HepG2 (cell line): ENCODE data around the gene LPIN3. TPM values are rescaled to one million over a fixed set of nuclear protein-coding genes. Genes with fewer than 3 reads are reported as not detected.

Experiments used
- ATAC-seq: fragments of 200-7000 bp; cut with Tn5 transposase; 3 replicates; pipeline ENCODE4 v1.9.1; 2020; ENCODE audit warnings: mild to moderate bottlenecking, moderate library complexity
- BruUV-seq: library from RNA; stranded (reverse); fragments of 400-500 nt; replicated peaks from 2 replicates; lab custom pipeline; 2021; lab: Mats Ljungman, UMichigan
- CTCF ChIA-PET: fragments of 300-600 bp; formaldehyde crosslinking; extraction: SDS; loops from one replicate; lab custom pipeline; 2021; ENCODE audit warnings: low total read pairs, inconsistent platforms, low intra/inter-chr PET ratio; lab: Yijun Ruan, JAX
- POLR2A ChIA-PET: fragments of 350-600 bp; sonication (Branson Sonifier 250); formaldehyde crosslinking; loops from one replicate; lab custom pipeline; 2020; ENCODE audit warnings: antibody characterized with exemption, inconsistent platforms; lab: Yijun Ruan, JAX
- DNase-seq: peaks from one replicate; pipeline ENCODE4 v3.0.0-alpha.2; 2015; ENCODE audit warnings: low spot score
- FAIRE-seq: peaks from 3 replicates; lab custom pipeline; 2011; peaks lifted over from hg19 to GRCh38; lab: Jason Lieb, UNC
- H2AFZ ChIP-seq: one replicate; pipeline ENCODE4 v1.6.1; 2011; ENCODE audit warnings: low read length, inconsistent platforms
- H3K27ac ChIP-seq: fragments of 300-600 bp; 3 replicates; pipeline ENCODE4 v1.8.0; 2011; ENCODE audit warnings: mixed run types, mild to moderate bottlenecking, mixed read lengths, low read length, inconsistent platforms; ENCODE audit not compliant: insufficient read depth; ENCODE audit errors: extremely low read length
- H3K27me3 ChIP-seq, 2 experiments: fragments of 200-600 bp in 1 of 2; 2 replicates in 1 of 2; 3 replicates in 1 of 2; pipeline versions ENCODE4 v1.6.0 to v1.8.0; 2011; ENCODE audit warnings: low read length in 2 of 2, mild to moderate bottlenecking in 2 of 2, moderate library complexity in 2 of 2, inconsistent platforms in 1 of 2; ENCODE audit not compliant: insufficient read depth in 2 of 2, control insufficient read depth in 1 of 2
- H3K36me3 ChIP-seq, 2 experiments: fragments of 200-600 bp in 1 of 2; replicated peaks in 1 of 2; 2 replicates in 1 of 2; 3 replicates in 1 of 2; pipeline versions ENCODE4 v1.5.1 to v1.8.0; 2011; ENCODE audit warnings: low read length in 2 of 2, inconsistent platforms in 1 of 2; ENCODE audit not compliant: insufficient read depth in 2 of 2, control insufficient read depth in 1 of 2
- H3K4me1 ChIP-seq: 2 replicates; pipeline ENCODE4 v1.5.1; 2012; ENCODE audit warnings: low read length, inconsistent platforms; ENCODE audit not compliant: insufficient read depth
- H3K4me2 ChIP-seq: 2 replicates; pipeline ENCODE4 v1.6.0; 2011; ENCODE audit warnings: low read depth, low read length, inconsistent platforms
- H3K4me3 ChIP-seq, 3 experiments: fragments of 200-600 bp in 1 of 3; sonication (generic), shearing (Covaris generic) in 1 of 3; replicated peaks in 1 of 3; 2 replicates each; pipeline ENCODE4 v1.5.1; 2011 to 2016; ENCODE audit warnings: low read length in 3 of 3, inconsistent platforms in 2 of 3, low read depth in 2 of 3, mild to moderate bottlenecking in 2 of 3, control low read depth in 1 of 3, mixed read lengths in 1 of 3; ENCODE audit not compliant: insufficient read depth in 1 of 3
- H3K79me2 ChIP-seq: one replicate; pipeline ENCODE4 v1.6.1; 2011; ENCODE audit warnings: low read length, inconsistent platforms; ENCODE audit not compliant: insufficient read depth
- H3K9ac ChIP-seq: 2 replicates; pipeline ENCODE4 v1.6.0; 2011; ENCODE audit warnings: mild to moderate bottlenecking, low read depth, low read length, inconsistent platforms; ENCODE audit not compliant: insufficient read depth
- H3K9me3 ChIP-seq: 2 replicates; pipeline ENCODE4 v1.5.1; 2012; ENCODE audit warnings: mild to moderate bottlenecking, low read length
- H4K20me1 ChIP-seq: 2 replicates; pipeline ENCODE4 v1.6.0; 2011; ENCODE audit warnings: inconsistent platforms, mild to moderate bottlenecking, low read length, moderate library complexity; ENCODE audit not compliant: insufficient read depth
- ADNP ChIP-seq: sonication (generic); formaldehyde crosslinking; IDR thresholded peaks from 2 replicates; pipeline ENCODE4 v1.4.0; 2020; ENCODE audit warnings: missing genetic modification reagents
- BATF2 ChIP-seq: sonication (generic); formaldehyde crosslinking; IDR thresholded peaks from 2 replicates; pipeline ENCODE4 v1.8.0; 2022; ENCODE audit warnings: mild to moderate bottlenecking, missing genetic modification reagents, moderate library complexity
- CREM ChIP-seq, 2 experiments: sonication (generic) in 1 of 2; formaldehyde crosslinking in 1 of 2; IDR thresholded peaks; 2 replicates each; pipeline versions ENCODE4 v1.4.0 to v1.6.1; 2016 to 2020; ENCODE audit warnings: antibody characterized with exemption in 1 of 2, mild to moderate bottlenecking in 1 of 2, missing genetic modification reagents in 1 of 2
- FOXK1 ChIP-seq: sonication (generic); formaldehyde crosslinking; IDR thresholded peaks from 2 replicates; pipeline ENCODE4 v1.4.0; 2020; ENCODE audit warnings: low read depth, missing genetic modification reagents, borderline replicate concordance
- GZF1 ChIP-seq: sonication (generic); formaldehyde crosslinking; IDR thresholded peaks from 2 replicates; pipeline ENCODE4 v1.5.1; 2020; ENCODE audit warnings: mild to moderate bottlenecking, missing genetic modification reagents
- PAX8 ChIP-seq: sonication (generic); formaldehyde crosslinking; IDR thresholded peaks from 2 replicates; pipeline ENCODE4 v1.8.0; 2022; ENCODE audit warnings: mild to moderate bottlenecking, missing genetic modification reagents, borderline replicate concordance
- THYN1 ChIP-seq: sonication (generic); formaldehyde crosslinking; IDR thresholded peaks from 2 replicates; pipeline ENCODE4 v1.8.1; 2023; ENCODE audit warnings: low read depth, mild to moderate bottlenecking, moderate library complexity, missing genetic modification reagents, borderline replicate concordance
- ZBTB21 ChIP-seq: sonication (generic); formaldehyde crosslinking; IDR thresholded peaks from 2 replicates; pipeline ENCODE4 v1.4.0; 2020; ENCODE audit warnings: missing genetic modification reagents
- ZNF326 ChIP-seq: sonication (generic); formaldehyde crosslinking; IDR thresholded peaks from 2 replicates; pipeline ENCODE4 v1.4.0; 2020; ENCODE audit warnings: missing genetic modification reagents, borderline replicate concordance
- ZNF431 ChIP-seq: sonication (generic); formaldehyde crosslinking; IDR thresholded peaks from 2 replicates; pipeline ENCODE4 v1.9.0; 2022; ENCODE audit warnings: missing genetic modification reagents, low read depth, mild to moderate bottlenecking, borderline replicate concordance
- ZNF556 ChIP-seq: sonication (generic); formaldehyde crosslinking; IDR thresholded peaks from 2 replicates; pipeline ENCODE4 v1.4.0; 2020; ENCODE audit warnings: mild to moderate bottlenecking, missing genetic modification reagents, borderline replicate concordance
- ZNF704 ChIP-seq: sonication (generic); formaldehyde crosslinking; IDR thresholded peaks from 2 replicates; pipeline ENCODE4 v1.8.1; 2023; ENCODE audit warnings: mild to moderate bottlenecking, inconsistent platforms, moderate library complexity, missing genetic modification reagents, borderline replicate concordance
- WGBS: methylation state at CpG from one replicate; pipeline ENCODE4 v1.1.6; 2017; ENCODE audit warnings: low lambda C conversion rate; 5-methylcytosine and 5-hydroxymethylcytosine counted together
- in situ Hi-C: cut with HindIII; loops from 2 replicates; pipeline ENCODE4 v1.10.0; 2017; ENCODE audit warnings: low pct_unique_long_range_greater_than_20kb; ENCODE audit not compliant: extremely low pct_ligation_motif_present
- intact Hi-C: fragments of 100-400 bp; cut with micrococcal nuclease; formaldehyde crosslinking; loops from one replicate; pipeline ENCODE4 v1.10.0; 2022; ENCODE audit not compliant: unreplicated experiment
- polyA plus RNA-seq, 8 experiments: library from polyadenylated mRNA; depleted of rRNA in 3 of 8; stranded (reverse) in 7 of 8; unstranded in 1 of 8; fragments of >200 nt; fragmentation: Illumina TruSeq in 4 of 8; extraction: Trizol in 4 of 8; gene quantifications; 2 replicates each; pipeline versions ENCODE4 v1.2.1 to v1.2.3, GENCODE V29; 2011 to 2016; ENCODE audit warnings: low read depth in 4 of 8, missing spikeins in 1 of 8, mixed read lengths in 1 of 8; ENCODE audit not compliant: insufficient read depth in 1 of 8
- total RNA-seq, 5 experiments: library from RNA; depleted of rRNA; stranded (reverse); fragments of >200 nt; fragmentation: Illumina TruSeq; extraction: Trizol; gene quantifications; 2 replicates each; pipeline ENCODE4 v1.2.3, GENCODE V29; 2016; ENCODE audit warnings: low read depth in 1 of 5
- TF ChIP-seq, protein P1 (sequence below): sonication (generic); formaldehyde crosslinking; IDR thresholded peaks from 2 replicates; pipeline ENCODE4 v1.8.0; 2022; ENCODE audit warnings: mild to moderate bottlenecking, missing genetic modification reagents
- TF ChIP-seq, protein P2 (sequence below): sonication (generic); formaldehyde crosslinking; IDR thresholded peaks from 2 replicates; pipeline ENCODE4 v1.5.0; 2020; ENCODE audit warnings: missing genetic modification reagents

The LPIN3 gene
- total and polyA plus RNA-seq, 2 of the 13 experiments (the other 11 are each of a cell fraction or from before 2014, with no cell fraction given), result 14.2 to 28.6 TPM

DNA sequence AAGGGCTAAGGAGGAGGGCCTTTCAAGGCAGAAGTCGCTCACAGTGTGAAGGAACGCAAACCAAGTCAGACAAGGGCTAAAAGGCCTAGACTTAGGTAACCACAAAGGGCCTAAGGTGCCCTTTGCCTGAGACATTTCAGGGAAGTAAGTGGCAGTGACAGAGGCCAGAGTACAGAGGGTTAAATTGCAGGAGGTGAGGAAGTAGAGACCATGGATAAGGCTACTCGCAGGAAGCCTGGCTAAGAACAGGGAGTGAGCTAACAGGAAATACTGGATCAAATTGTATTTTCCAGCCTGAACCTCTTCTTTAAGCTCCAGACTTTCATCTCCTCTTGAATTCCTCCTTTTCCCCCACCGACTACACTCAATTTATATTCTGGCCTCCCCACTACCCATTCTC lies 39.7 kb upstream of the LPIN3 start:
- POLR2A ChIA-PET, result no interaction called here
- in situ Hi-C loops (no loop called here), intact Hi-C loops (no loop called here)
- no peak for ATAC-seq
- Histone ChIP-seq H3K4me1 (peaks cover 10% of the 10 kb centered on the region), H4K20me1 (no peaks in the 10 kb centered on the region), H3K9ac (no peak overlapping the region), H3K27me3 (no peaks in the 10 kb centered on the region), H3K4me2 (no peak overlapping the region), H3K79me2 (no peaks in the 10 kb centered on the region), H2AFZ (no peak overlapping the region), H3K9me3 (no peaks in the 10 kb centered on the region), H3K36me3 (no peaks in the 10 kb centered on the region), H3K27ac (no peak overlapping the region), H3K4me3 (no peak overlapping the region)
- FAIRE-seq, result no peak
- CTCF ChIA-PET, result no interaction called here
- BruUV-seq, result no TSS peak
- WGBS, result 96% methylated on average over 4 of the region's 4 CpGs
- no peak for DNase-seq
- TF ChIP-seq FOXK1 (CRISPR knock-in tag), result no peak
- TF ChIP-seq GZF1 (CRISPR knock-in tag), result no peak
- TF ChIP-seq ZNF326 (CRISPR knock-in tag), result no peak
- no peak for TF ChIP-seq THYN1
- no peak for TF ChIP-seq ZBTB21
- TF ChIP-seq, protein P1, sequence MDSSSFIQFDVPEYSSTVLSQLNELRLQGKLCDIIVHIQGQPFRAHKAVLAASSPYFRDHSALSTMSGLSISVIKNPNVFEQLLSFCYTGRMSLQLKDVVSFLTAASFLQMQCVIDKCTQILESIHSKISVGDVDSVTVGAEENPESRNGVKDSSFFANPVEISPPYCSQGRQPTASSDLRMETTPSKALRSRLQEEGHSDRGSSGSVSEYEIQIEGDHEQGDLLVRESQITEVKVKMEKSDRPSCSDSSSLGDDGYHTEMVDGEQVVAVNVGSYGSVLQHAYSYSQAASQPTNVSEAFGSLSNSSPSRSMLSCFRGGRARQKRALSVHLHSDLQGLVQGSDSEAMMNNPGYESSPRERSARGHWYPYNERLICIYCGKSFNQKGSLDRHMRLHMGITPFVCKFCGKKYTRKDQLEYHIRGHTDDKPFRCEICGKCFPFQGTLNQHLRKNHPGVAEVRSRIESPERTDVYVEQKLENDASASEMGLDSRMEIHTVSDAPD (CRISPR knock-in tag), result no peak
- no peak for TF ChIP-seq CREM (IDR thresholded peaks at IDR 0.05)
- TF ChIP-seq CREM (CRISPR knock-in tag; IDR thresholded peaks at IDR 0.05), result no peak
- TF ChIP-seq ZNF431, result no peak
- TF ChIP-seq ZNF556 (CRISPR knock-in tag), result no peak
- TF ChIP-seq, protein P2, sequence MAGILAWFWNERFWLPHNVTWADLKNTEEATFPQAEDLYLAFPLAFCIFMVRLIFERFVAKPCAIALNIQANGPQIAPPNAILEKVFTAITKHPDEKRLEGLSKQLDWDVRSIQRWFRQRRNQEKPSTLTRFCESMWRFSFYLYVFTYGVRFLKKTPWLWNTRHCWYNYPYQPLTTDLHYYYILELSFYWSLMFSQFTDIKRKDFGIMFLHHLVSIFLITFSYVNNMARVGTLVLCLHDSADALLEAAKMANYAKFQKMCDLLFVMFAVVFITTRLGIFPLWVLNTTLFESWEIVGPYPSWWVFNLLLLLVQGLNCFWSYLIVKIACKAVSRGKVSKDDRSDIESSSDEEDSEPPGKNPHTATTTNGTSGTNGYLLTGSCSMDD (CRISPR knock-in tag), result no peak
- TF ChIP-seq ZNF704 (CRISPR knock-in tag), result no peak
- no peak for TF ChIP-seq PAX8 (CRISPR knock-in tag)
- TF ChIP-seq BATF2 (CRISPR knock-in tag), result no peak
- TF ChIP-seq ADNP, result no peak
